Measurements from ENCODE around the gene MTMR6.

MTMR6 gene

GRCh38 chr13:25310891-25311290 is 23.6 kb upstream of the MTMR6 start:
- no peak for TF ChIP-seq FOXP2 (optimal IDR thresholded peaks at IDR 0.05; ENCODE audit: borderline replicate concordance, extremely low read depth, extremely low read length, insufficient read depth)
- TF ChIP-seq, protein P1, sequence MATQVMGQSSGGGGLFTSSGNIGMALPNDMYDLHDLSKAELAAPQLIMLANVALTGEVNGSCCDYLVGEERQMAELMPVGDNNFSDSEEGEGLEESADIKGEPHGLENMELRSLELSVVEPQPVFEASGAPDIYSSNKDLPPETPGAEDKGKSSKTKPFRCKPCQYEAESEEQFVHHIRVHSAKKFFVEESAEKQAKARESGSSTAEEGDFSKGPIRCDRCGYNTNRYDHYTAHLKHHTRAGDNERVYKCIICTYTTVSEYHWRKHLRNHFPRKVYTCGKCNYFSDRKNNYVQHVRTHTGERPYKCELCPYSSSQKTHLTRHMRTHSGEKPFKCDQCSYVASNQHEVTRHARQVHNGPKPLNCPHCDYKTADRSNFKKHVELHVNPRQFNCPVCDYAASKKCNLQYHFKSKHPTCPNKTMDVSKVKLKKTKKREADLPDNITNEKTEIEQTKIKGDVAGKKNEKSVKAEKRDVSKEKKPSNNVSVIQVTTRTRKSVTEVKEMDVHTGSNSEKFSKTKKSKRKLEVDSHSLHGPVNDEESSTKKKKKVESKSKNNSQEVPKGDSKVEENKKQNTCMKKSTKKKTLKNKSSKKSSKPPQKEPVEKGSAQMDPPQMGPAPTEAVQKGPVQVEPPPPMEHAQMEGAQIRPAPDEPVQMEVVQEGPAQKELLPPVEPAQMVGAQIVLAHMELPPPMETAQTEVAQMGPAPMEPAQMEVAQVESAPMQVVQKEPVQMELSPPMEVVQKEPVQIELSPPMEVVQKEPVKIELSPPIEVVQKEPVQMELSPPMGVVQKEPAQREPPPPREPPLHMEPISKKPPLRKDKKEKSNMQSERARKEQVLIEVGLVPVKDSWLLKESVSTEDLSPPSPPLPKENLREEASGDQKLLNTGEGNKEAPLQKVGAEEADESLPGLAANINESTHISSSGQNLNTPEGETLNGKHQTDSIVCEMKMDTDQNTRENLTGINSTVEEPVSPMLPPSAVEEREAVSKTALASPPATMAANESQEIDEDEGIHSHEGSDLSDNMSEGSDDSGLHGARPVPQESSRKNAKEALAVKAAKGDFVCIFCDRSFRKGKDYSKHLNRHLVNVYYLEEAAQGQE (IDR thresholded peaks at IDR 0.05; ENCODE audit: insufficient read depth in 1 of 2, low read depth in 2 of 2, low read length in 2 of 2) = no peak
- no peak for TF ChIP-seq POLR2AphosphoS5 (IDR thresholded peaks at IDR 0.05; ENCODE audit: low read depth, low read length)
- TF ChIP-seq SIN3A (IDR thresholded peaks at IDR 0.05; ENCODE audit: borderline replicate concordance, insufficient read depth, low read length) = no peak
- no peak for TF ChIP-seq TAF1 (IDR thresholded peaks at IDR 0.05; ENCODE audit: borderline replicate concordance, insufficient read depth, low read length)

- no peak for TF ChIP-seq TAF1 (IDR thresholded peaks at IDR 0.05; ENCODE audit: borderline replicate concordance, insufficient read depth, low read length)
- TF ChIP-seq POLR2AphosphoS5 (IDR thresholded peaks at IDR 0.05; ENCODE audit: low read depth, low read length) = no peak
- TF ChIP-seq, protein P1 (IDR thresholded peaks at IDR 0.05; ENCODE audit: insufficient read depth in 1 of 2, low read depth in 2 of 2, low read length in 2 of 2) = no peak
These were observed 19.6 kb upstream of the MTMR6 start for GRCh38 chr13:25306671-25307464.

DNA sequence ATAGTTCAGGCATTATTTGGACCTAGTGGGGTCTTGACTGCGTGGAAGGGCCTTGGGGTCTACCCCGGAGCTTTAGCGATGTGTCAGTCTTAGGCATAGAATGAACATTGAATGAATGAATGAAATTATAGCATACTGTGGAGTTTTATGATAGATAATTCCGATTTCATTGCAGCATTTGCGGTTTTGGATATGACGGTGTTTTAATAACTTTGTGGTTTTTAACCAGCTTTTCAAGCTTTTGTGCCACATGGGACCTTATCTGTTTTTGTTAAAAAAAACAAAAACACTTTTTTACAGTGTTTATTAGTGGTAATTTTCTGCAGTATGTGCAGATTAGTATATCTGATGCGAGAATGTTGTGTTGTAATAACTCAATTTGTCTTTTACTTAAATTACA is 14.8 kb upstream of the MTMR6 start:
- TF ChIP-seq, protein P1 (IDR thresholded peaks at IDR 0.05; ENCODE audit: insufficient read depth in 1 of 2, low read depth in 2 of 2, low read length in 2 of 2) = no peak
- no peak for TF ChIP-seq TAF1 (IDR thresholded peaks at IDR 0.05; ENCODE audit: borderline replicate concordance, insufficient read depth, low read length)
- no peak for TF ChIP-seq FOXP2 (optimal IDR thresholded peaks at IDR 0.05; ENCODE audit: borderline replicate concordance, extremely low read depth, extremely low read length, insufficient read depth)

DNA sequence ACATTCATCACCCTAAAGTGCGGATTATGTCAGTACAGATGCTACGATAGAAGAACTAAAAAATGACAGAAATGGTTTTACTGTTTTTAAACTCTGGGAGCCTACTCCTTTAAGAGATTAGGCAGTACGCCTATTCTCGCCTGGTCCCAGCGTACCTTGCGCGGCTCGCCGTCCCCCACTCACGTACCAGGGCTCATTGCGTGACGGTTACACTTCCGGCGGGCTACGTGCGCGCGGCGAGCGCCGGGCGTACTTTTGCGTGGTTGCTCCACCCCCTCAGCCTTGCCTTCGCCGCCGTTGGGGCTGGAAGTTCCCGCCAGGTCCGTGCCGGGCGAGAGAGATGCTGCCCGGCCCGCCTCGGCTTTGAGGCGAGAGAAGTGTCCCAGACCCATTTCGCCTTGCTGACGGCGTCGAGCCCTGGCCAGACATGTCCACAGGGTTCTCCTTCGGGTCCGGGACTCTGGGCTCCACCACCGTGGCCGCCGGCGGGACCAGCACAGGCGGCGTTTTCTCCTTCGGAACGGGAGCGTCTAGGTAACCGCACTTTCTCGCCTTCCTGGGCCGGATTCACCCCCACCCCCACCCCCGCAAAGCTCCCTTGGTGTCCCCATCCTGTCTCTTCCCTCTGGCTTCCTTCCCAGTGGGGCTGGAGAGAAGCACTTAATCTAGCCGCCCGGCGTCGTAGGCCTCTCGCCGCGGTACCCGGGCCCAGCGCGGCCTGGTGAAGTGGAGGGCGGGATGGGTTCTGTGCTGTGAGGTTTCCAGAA is 14.2 kb upstream of the MTMR6 start, which contains the start of gene NUP58:
TSS of gene NUP58 (plus strand) at position 279 of the 767 bp plus-strand sequence. CDS start at position 428, 149 bp downstream.
- peak; percentile 73 for TF ChIP-seq POLR2AphosphoS5 (IDR thresholded peaks at IDR 0.05; ENCODE audit: low read depth, low read length)
- TF ChIP-seq SIN3A (IDR thresholded peaks at IDR 0.05; ENCODE audit: borderline replicate concordance, insufficient read depth, low read length) = peak; percentile 43; the same call in 1 of the 2 replicates
- TF ChIP-seq, protein P1 (IDR thresholded peaks at IDR 0.05; ENCODE audit: insufficient read depth in 1 of 2, low read depth in 2 of 2, low read length in 2 of 2) = no peak
- no peak for TF ChIP-seq TAF1 (IDR thresholded peaks at IDR 0.05; ENCODE audit: borderline replicate concordance, insufficient read depth, low read length)
- TF ChIP-seq FOXP2 (optimal IDR thresholded peaks at IDR 0.05; ENCODE audit: borderline replicate concordance, extremely low read depth, extremely low read length, insufficient read depth) = peak; percentile 90
